EH (cell line): Measurements from ENCODE around the gene SUPT5H.
"Not testable (repeated sequence)": the region's sequence is repeated elsewhere in the genome, so short reads cannot be mapped to it uniquely, and the experiment has no call there.

ENCODE experiments used
- DNase-seq: peaks from one replicate; pipeline ENCODE4 v3.0.0-alpha.2; 2015; ENCODE audit warnings: low read depth

The SUPT5H gene

GRCh38 chr19:39425744-39426143 lies 19.6 kb upstream of the SUPT5H start:
- no peak for DNase-seq

GRCh38 chr19:39426170-39426569 lies 19.2 kb upstream of the SUPT5H start:
- DNase-seq: no peak

- DNase-seq: no peak
Measured at GRCh38 chr19:39427707-39428106, 17.7 kb upstream of the SUPT5H start.

- DNase-seq: peak; percentile 95
Measured at GRCh38 chr19:39428283-39429112, 16.9 kb upstream of the SUPT5H start.

GRCh38 chr19:39430675-39431593 lies 14.4 kb upstream of the SUPT5H start:
- peak; percentile 81 for DNase-seq

- no peak for DNase-seq
Measured at GRCh38 chr19:39432677-39433025, 12.7 kb upstream of the SUPT5H start.

GRCh38 chr19:39433480-39434079 lies 11.8 kb upstream of the SUPT5H start:
- no peak for DNase-seq

- DNase-seq: peak; percentile 23
Measured at GRCh38 chr19:39434123-39435076, 11.0 kb upstream of the SUPT5H start.

GRCh38 chr19:39435499-39436349 lies 9.7 kb upstream of the SUPT5H start, which contains the start of gene RPS16:
RPS16 (minus strand) TSS chr19:39435949; CDS start chr19:39435895, 54 bp downstream.
- peak; percentile 98 for DNase-seq

GRCh38 chr19:39436350-39436716 lies 9.0 kb upstream of the SUPT5H start:
- DNase-seq: no peak

- peak; percentile 67 for DNase-seq
Measured at GRCh38 chr19:39438270-39438934, 7.0 kb upstream of the SUPT5H start.

GRCh38 chr19:39444598-39445195 lies 685 bp upstream of the SUPT5H start:
- DNase-seq: peak; percentile 50

GRCh38 chr19:39446365-39447084 lies 1.1 kb downstream of the SUPT5H start:
- no peak for DNase-seq

- DNase-seq: peak; percentile 76
Measured at GRCh38 chr19:39448271-39448670, 2.9 kb downstream of the SUPT5H start.

- no peak for DNase-seq
Measured at GRCh38 chr19:39449116-39449797, 3.9 kb downstream of the SUPT5H start.

GRCh38 chr19:39451257-39451656 lies 5.9 kb downstream of the SUPT5H start:
- DNase-seq: not testable (repeated sequence)

GRCh38 chr19:39463403-39463802 lies 18.0 kb downstream of the SUPT5H start:
- no peak for DNase-seq
